Osteoblast (primary cell): ENCODE measurements around the gene ANKS1B. TPM values are rescaled to one million over a fixed set of nuclear protein-coding genes. Genes with fewer than 3 reads are reported as not detected.

Experiments
- DNase-seq: peaks from one replicate; pipeline ENCODE4 v3.0.0; 2011; ENCODE audit warnings: low spot score, mixed read lengths; ENCODE audit not compliant: insufficient read length; ENCODE audit errors: missing footprints
- H2AFZ ChIP-seq: 2 replicates; pipeline ENCODE4 v1.6.0; 2011; ENCODE audit warnings: mild to moderate bottlenecking, low read length
- H3K27ac ChIP-seq: 2 replicates; pipeline ENCODE4 v1.5.1; 2011; ENCODE audit warnings: mild to moderate bottlenecking, low read depth, low read length, moderate library complexity
- H3K27me3 ChIP-seq: 2 replicates; pipeline ENCODE4 v1.6.0; 2012; ENCODE audit warnings: mild to moderate bottlenecking, control low read depth, inconsistent platforms, low read length, moderate library complexity; ENCODE audit not compliant: insufficient read depth
- H3K36me3 ChIP-seq: 2 replicates; pipeline ENCODE4 v1.5.1; 2011; ENCODE audit warnings: mild to moderate bottlenecking, low read length, control low read depth, moderate library complexity; ENCODE audit not compliant: insufficient read depth
- H3K4me1 ChIP-seq: 2 replicates; pipeline ENCODE4 v1.5.1; 2011; ENCODE audit warnings: mild to moderate bottlenecking, low read length, control low read depth, moderate library complexity; ENCODE audit not compliant: insufficient read depth
- H3K4me2 ChIP-seq: 2 replicates; pipeline ENCODE4 v1.6.0; 2011; ENCODE audit warnings: mild to moderate bottlenecking, low read length; ENCODE audit not compliant: insufficient read depth
- H3K4me3 ChIP-seq: fragments of 200-600 bp; sonication (generic); 3 replicates; pipeline ENCODE4 v1.5.1; 2012; ENCODE audit warnings: mild to moderate bottlenecking, low read length, inconsistent platforms; ENCODE audit not compliant: insufficient read depth
- H3K79me2 ChIP-seq: 2 replicates; pipeline ENCODE4 v1.6.0; 2012; ENCODE audit warnings: mild to moderate bottlenecking, low read length, control low read depth, inconsistent platforms; ENCODE audit not compliant: insufficient read depth
- H3K9me3 ChIP-seq: 2 replicates; pipeline ENCODE4 v1.5.1; 2011; ENCODE audit warnings: low read depth, low read length, control low read depth
- H4K20me1 ChIP-seq: 2 replicates; pipeline ENCODE4 v1.6.0; 2012; ENCODE audit warnings: mild to moderate bottlenecking, low read length, control low read depth; ENCODE audit not compliant: insufficient read depth
- CTCF ChIP-seq: IDR thresholded peaks from 2 replicates; pipeline ENCODE4 v1.5.1; 2011; ENCODE audit warnings: mild to moderate bottlenecking, low read depth, low read length, moderate library complexity; ENCODE audit errors: extremely low read depth
- total RNA-seq: library from RNA; depleted of rRNA; stranded (reverse); fragments of >200 nt; gene quantifications from 2 replicates; pipeline ENCODE4 v1.2.3, GENCODE V29; 2012

ANKS1B gene
- total RNA-seq, 1 donor = 2.2 TPM

- no peaks in the 10 kb centered on the region for H3K79me2 ChIP-seq
- H3K4me3 ChIP-seq = no peak overlapping the region
- H3K27me3 ChIP-seq = no peaks in the 10 kb centered on the region
- no peaks in the 10 kb centered on the region for H3K9me3 ChIP-seq
- no peak for TF ChIP-seq CTCF
- no peaks in the 10 kb centered on the region for H3K36me3 ChIP-seq
- no peak overlapping the region for H2AFZ ChIP-seq
- no peak overlapping the region for H3K27ac ChIP-seq
- no peak for DNase-seq
- H3K4me2 ChIP-seq = no peak overlapping the region
- H3K4me1 ChIP-seq = no peaks in the 10 kb centered on the region
- no peaks in the 10 kb centered on the region for H4K20me1 ChIP-seq
Measured at GRCh38 chr12:98980508-98980907, 1004.2 kb downstream of the ANKS1B start.

- H3K4me3 ChIP-seq = no peak overlapping the region
- no peaks in the 10 kb centered on the region for H3K4me1 ChIP-seq
- no peaks in the 10 kb centered on the region for H3K27me3 ChIP-seq
- H3K79me2 ChIP-seq = no peaks in the 10 kb centered on the region
- no peak overlapping the region for H3K4me2 ChIP-seq
- no peaks in the 10 kb centered on the region for H3K36me3 ChIP-seq
- no peak overlapping the region for H3K27ac ChIP-seq
- no peaks in the 10 kb centered on the region for H3K9me3 ChIP-seq
- no peak overlapping the region for H2AFZ ChIP-seq
- no peaks in the 10 kb centered on the region for H4K20me1 ChIP-seq
- DNase-seq = no peak
- no peak for TF ChIP-seq CTCF
Measured at GRCh38 chr12:98977186-98977585, 1007.5 kb downstream of the ANKS1B start.

DNA sequence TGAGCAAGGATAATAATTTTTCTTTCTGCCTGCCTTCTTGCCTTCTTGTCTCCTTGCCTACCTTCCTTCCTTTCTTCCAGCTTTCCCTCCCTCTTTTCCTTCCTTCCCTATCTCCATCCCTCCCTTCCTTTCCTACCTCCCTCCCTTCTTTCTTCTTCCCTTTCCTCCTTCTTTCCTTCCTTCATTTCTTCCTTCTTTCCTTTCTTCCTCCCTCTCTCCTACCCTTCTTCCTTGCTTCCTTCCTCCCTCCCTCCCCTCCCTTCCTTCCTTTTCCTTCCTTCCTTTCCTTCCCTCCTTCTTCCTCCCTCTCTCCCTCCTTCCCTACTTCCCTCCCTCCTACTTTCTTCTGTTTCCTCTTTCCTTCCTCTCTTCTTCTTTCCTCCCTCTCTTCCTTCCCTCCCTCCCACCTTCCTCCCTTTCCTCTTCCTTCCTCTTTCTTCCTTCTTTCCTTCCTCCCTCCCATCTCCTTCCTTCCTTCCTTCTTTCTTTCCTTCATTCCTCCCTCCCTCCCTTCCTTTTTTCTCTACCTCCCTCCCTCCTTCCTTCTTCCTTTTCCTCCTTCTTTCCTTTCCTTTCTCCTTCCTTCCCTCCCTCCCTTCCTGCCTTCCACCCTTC is 1009.9 kb downstream of the ANKS1B start:
- Histone ChIP-seq H4K20me1 (no peaks in the 10 kb centered on the region), H2AFZ (no peak overlapping the region), H3K36me3 (no peaks in the 10 kb centered on the region), H3K27me3 (no peaks in the 10 kb centered on the region), H3K79me2 (no peaks in the 10 kb centered on the region), H3K4me2 (no peak overlapping the region), H3K27ac (no peak overlapping the region), H3K9me3 (no peaks in the 10 kb centered on the region), H3K4me1 (no peaks in the 10 kb centered on the region), H3K4me3 (no peak overlapping the region)
- DNase-seq = no peak
- no peak for TF ChIP-seq CTCF

DNA sequence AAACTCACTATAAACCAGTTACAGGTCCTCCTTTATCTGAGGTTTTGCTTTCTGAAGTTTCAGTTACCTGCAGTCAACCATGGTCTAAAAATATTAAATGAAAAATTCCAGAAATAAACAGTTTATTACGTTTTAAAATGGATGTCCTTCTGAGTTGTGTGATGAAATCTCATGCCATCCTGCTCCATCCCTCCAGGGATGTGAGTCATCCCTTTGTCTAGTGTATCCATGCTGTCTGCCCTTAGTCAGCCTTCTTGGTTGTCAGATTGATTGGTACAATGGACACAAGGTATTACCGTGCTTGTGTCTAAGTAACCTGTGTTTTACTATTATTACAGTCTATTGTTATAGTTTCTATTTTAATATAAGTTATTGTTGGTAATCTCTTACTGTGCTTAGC is 1011.3 kb downstream of the ANKS1B start:
- Histone ChIP-seq H3K36me3 (no peaks in the 10 kb centered on the region), H3K79me2 (no peaks in the 10 kb centered on the region), H3K4me3 (no peak overlapping the region), H3K27ac (no peak overlapping the region), H3K4me2 (no peak overlapping the region), H4K20me1 (no peaks in the 10 kb centered on the region), H3K9me3 (no peaks in the 10 kb centered on the region), H2AFZ (no peak overlapping the region), H3K4me1 (no peaks in the 10 kb centered on the region), H3K27me3 (no peaks in the 10 kb centered on the region)
- no peak for TF ChIP-seq CTCF
- no peak for DNase-seq
